GM19025 (cell line): ENCODE results near the gene CACNA1A.

ENCODE experiments used
- ATAC-seq: cut with Tn5 transposase; IDR thresholded peaks from one replicate; pipeline ENCODE4 v1.9.1; 2021; ENCODE audit warnings: mild to moderate bottlenecking, low read depth, moderate library complexity; ENCODE audit not compliant: unreplicated experiment

Gene CACNA1A

DNA sequence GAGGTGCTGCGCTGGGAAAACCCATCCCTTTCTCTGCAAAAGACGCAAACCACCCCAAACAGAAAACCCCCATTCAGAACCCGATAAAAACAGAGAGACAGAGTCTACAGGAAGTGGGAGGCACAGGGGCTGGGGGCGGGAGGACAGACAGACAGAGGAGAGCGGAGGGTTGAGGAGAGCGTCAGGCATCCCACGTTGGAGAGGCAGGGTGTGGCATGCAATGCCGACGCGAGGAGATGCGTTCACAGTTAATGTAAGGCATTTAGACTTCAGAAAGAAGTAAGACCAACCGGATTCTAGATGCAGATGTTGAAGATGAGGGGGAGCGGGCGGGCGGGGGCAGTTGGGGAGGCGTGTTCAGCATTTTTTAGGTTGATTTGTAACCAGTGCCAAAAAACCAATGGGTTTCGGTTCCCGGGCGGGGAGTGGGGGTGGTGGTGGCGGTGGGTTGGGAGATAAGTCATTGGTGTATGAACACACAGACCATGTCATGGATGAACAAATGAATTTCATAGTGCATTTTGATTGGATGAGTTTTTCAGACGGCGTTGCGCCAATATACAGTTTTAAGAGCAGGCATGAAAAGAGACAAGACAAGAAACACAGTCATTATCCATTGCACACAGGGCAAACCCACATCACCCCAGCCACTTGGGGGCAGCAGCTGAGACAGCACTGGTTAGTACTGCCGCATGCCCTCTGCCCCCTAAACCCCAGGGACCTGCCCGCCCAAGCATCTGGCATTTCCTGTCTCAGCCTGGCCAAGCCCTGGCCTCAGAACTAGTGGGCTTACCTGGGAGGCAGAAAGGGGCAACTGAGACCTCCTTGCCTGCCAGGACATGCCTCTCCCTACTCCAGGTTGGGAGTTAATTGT is 264.8 kb downstream of the CACNA1A start:
- no peak for ATAC-seq

DNA sequence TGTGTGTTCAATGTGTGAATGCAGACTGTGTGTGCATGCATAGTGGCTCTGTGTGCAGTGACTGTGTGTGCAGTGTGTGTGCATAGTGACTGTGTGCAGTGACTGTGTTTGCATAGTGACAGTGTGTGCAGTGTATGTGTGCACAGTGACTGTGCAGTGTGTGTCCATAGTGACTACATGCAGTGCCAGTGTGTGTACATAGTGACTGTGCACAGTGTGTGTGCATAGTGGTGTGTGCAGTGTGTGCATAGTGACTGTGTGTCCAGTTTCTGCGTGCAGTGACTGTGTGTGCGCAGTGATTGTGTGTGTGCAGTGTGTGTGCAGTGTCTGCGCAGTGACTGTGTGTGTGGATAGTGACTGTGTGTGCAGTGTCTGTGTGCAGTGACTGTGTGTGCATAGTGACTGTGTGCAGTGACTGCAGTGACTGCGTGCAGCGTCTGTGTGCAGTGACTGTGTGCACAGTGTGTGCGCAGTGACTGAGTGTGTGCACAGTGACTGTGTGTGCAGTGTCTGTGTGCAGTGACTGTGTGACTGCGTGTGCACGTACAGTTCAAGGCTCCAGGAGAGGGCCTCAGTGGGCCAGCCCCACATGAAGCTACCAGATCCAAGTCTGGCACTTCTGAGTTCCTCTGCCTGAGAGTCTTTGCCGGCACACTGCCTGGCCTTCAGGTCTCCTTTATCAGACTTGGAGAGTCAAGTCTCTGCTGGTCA is 265.8 kb downstream of the CACNA1A start:
- no peak for ATAC-seq

DNA sequence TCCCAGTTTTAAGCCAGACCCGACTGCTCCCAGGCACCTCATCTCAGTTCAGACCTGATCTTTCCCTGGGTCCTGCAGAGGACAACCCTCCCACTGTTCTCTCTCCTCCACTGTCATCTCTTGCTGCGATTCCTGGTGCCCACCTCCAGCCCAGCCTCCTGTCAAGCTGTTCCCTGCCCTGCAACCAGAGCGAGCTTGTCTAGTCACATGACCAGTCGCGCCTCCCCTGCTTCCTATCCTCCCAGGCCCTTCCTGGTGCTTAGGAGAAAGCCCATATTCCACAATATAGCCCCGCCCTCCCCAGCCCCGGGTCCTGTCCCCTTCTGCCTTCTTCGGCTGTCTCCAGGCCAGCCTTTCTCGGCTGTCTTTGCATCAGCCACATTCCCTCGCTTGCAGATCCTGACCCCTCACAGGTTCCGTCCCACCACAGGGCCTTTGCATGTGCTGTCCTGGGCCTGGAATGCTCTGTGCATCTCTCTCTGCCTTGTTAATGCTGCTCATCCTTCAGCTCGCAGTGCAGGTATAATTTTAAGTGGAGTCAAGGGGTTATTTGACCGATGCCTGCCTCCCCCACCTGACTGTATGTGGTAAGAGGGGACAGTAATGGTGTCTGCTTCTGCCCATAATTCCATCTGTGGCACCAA is 267.3 kb downstream of the CACNA1A start:
- ATAC-seq, result no peak

DNA sequence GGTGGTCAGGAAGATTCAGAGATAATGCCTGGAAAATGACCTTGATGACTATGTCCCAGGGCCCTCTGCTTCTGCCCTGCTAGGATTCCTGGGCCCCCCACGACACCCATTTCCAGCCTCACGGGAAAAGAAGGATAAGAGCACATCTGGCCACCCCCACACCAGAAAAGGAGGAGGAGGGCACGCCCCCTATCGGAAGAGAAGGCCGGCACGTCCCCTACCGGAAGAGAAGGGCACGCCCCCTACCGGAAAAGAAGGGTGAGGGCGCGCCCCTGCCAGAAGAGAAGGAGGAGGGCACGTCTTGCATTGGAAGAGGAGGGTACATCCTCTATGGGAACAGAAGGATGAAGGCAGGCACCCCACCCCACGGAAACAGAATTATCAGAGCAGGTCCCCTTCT is 271.8 kb downstream of the CACNA1A start:
- no peak for ATAC-seq

DNA sequence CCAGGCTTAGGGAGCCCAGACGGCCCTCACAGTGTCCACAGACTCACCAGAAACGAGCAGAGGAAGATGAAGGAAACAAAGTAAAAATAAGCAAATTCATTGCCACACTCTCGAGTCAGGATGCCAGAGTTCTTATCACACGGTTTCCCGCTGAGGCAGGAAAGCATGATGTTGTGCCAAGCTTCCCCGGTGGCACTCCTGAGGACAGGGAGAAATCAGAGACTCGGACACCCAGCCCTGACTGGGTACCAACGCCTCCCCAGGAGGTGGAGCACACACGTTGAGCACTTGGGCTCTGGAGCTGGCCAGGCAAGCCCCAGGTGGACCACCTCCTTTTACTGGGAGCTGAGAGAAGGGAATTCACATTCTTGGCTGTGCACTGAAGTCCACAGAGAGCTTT is 274.6 kb downstream of the CACNA1A start:
- ATAC-seq, result no peak

DNA sequence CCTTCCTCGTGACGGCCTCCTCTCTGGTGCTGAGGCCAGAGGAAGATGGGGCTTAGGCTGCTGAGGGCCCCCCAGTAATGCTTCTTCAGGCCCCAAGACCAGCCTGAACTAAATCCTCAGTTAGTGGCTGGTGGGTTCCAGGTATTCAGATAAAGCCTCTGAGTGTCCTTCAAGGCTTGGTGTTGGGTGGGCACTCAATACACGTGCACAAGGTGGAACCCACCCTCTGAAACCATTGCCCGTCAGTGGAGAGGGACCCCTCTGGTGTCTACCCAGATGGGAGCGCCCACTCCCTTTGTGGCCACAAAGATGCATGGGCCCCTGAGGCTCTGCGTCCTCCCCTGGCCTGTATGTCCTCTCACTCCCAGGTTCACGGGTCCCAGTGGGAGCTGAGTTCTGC is 277.0 kb downstream of the CACNA1A start:
- no peak for ATAC-seq

DNA sequence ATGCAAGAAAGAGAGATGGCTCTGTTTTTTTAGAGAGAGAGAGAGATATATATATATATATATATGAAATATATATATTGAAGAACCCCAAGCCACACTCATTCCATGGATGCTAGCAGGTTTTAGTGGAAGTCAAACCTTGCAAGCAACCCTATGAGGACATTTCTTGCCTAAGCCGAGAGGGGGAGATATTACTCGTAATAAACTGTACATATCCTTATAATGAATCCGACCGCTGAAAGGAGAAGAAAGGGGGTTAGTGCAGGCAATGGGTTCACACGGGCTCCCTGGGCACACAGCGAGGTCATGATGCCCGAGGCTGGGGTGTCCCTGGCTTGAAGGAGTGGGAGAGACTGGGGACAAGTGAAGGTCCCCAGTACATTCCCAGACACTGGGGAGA is 277.7 kb downstream of the CACNA1A start:
- no peak for ATAC-seq

DNA sequence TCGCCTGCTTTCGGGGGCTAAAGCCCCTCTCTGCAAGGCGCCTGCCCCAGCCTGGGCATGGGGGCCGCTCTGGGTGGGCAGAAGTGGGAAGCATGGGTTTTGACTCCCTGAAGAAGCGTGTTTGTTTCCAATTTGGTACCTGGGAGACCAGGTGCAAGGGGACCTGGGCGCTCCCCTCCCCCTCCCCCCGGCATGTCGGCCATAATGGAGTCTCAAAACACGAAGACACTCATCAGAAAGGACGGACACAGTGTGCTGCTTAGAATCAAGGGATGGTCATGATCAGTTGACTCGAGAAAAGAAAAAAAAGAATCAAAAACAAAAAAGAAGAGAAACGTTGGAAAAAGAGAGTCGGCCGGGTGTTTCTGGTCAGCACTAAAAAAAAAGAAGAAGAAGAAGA is 279.3 kb downstream of the CACNA1A start:
- ATAC-seq, result no peak

DNA sequence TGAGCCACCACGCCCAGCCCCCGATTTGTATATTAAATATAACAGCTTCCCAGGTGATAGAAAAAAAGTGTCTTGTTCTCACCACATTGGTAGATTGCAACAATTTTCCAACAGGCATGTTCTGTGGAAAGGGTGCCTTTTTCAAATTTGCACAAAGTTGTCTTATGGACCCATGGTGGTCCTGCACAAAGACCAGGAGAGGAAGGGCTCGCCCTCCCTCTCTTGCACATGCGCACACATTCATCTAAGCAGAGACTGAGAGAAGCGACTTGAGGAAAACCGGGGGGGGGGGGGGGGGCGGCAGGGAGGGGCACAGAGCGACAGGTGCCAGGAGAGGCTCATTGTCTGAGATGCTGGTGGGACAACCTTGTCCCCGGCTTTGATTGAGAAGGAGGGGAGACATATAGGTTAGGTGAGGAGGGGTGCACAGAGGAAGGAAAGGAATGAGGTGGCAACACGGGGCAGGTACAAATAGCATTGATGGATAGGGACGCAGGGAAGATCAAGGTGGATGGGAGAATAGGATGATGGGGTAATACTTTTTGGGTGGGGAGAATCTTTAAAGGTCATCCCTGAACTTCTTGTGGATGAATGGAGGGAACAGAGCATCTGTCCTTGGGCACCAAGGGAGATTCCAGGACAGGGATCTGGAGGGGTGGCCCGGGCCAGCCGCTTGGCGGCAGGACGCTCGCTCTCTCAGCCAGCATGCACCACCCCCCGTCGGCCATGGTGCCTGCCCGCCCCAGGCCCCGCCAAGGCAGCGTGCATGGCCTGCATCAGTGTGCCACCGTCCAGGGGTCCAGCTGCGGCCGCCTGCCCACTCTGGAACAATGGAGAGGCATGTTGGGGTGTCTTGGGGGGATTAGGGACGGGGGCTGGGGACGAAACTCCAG is 280.1 kb downstream of the CACNA1A start:
- no peak for ATAC-seq

DNA sequence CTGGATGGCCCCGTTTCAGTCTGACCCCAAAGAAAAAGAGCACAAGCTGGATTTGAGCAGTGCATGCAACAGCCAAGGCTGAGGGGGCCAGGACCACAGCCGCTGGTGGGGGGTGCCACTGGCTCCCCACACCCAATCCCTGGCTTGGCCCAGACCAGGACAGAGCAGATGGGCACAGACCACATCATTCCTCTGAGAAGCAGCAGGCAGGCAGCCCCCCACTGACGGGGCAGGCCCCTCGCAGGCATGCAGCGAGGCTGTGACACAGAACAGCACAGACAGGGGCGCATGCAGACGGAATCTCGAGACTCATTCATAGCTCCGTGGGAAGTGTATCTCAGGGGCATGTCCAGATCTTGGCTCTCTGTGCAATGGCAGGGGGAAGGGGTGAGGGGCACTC is 281.2 kb downstream of the CACNA1A start:
- no peak for ATAC-seq

DNA sequence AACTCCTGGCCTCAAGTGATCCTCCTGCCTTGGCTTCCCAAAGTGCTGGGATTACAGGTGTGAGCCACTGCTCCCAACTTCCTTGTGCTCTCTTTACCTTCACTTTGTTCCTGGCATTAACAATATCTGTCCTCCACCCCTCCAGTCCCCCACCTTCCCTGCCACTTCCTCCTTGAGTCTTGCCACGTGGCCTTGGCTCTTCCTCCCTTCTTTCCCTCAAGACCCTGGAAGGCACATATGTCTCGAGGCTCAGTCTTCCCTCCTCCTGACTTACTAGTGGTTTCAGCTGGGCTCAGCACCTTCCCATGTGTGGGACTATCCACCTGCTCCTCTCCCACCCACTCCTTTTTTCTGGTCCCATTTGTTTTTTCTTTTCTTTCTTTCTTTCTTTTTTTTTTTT is 285.4 kb downstream of the CACNA1A start:
- ATAC-seq, result no peak

DNA sequence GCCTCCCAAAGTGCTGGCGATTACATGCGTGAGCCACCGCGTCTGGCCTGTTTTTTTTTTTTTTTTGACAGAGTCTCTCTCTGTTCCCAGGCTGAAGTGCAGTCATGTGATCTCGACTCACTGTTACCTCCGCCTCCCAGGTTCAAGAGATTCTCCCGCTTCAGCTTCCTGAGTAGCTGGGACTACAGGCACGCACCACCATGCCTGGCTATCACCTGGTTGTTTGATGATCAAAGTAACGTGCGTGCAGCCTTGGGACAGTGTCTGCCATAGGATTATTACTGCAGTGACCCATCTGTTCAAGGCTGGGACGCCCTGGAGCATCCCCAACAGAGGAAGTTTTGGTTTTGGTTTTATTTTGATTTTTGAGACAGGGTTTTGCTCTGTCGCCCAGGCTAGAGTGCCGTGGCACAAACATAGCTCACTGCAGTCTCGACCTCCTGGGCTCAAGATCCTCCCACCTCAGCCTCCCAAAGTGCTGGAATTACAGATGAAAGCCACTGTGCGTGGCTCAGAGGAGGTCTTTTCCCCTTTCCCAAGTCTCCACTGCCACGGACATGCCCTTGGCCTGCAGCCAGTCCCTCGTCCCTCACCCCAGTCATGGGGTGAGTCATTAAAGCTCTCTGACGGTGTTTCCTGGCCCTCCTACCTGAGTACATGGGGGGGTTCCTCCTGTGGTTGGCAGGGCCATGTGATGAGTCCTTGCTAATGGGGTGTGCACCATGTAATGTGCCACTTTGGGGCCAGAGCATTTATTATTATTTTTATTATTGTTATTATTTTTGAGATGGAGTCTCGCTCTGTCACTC is 290.5 kb downstream of the CACNA1A start:
- no peak for ATAC-seq

DNA sequence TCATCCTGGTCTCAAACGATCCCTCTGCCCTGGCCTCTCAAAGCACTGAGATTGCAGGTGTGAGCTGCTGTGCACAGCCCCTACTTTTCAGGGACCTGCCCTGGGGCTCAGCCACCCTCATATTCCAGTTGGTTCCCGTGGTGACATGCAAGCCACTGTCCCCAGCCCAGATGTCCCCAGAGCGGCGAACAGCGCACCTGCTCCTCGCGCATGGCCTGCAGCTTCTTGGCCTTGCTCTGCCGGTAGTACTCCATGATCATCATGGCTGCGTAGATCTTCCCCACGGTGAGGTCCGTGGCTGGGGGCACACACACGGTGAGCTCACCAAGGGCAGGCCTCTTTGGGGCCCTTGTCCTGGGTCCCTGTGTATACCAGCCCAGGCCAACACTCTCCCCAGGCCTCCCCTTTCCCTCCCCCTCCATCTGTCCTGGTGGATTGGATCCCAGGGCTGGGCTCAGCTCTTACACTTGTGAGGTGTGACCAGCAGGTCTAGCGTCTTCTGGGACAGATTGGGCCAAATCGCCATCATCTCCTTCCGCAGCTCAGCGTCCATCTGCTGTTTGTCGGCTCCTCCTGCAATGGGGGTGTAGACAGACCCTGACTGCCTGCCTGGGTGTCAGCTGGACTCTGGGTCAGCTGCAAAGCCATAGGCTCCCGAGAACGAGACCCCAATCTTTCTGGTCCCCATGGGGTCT is 292.1 kb downstream of the CACNA1A start:
- no peak for ATAC-seq

DNA sequence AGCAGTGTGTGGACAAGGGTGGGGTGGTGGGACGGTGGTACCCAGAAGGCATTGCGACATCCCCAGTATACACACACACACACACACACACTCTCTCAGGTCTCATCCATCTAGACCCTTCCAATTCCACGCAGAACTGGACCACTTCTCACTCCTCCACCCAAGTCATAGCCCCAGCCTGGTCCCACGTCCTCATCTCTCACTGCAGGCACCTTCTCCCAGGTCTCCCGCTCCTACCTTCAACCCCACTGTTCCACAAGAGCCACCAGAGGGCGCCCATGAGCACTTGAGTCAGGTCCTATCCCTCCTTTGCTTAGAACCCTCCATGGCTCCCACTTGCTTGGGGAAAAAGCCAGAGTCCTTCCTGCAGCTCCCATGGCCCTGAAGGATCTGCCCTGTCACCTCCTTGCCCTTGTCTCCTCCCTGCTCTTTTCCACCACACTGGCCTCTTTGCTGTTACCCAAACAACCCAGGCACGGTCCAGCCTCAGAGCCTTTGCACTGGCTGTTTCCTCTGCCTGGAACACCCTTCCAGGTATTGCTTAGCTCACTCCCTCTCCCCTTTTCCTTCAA is 293.4 kb downstream of the CACNA1A start:
- no peak for ATAC-seq

DNA sequence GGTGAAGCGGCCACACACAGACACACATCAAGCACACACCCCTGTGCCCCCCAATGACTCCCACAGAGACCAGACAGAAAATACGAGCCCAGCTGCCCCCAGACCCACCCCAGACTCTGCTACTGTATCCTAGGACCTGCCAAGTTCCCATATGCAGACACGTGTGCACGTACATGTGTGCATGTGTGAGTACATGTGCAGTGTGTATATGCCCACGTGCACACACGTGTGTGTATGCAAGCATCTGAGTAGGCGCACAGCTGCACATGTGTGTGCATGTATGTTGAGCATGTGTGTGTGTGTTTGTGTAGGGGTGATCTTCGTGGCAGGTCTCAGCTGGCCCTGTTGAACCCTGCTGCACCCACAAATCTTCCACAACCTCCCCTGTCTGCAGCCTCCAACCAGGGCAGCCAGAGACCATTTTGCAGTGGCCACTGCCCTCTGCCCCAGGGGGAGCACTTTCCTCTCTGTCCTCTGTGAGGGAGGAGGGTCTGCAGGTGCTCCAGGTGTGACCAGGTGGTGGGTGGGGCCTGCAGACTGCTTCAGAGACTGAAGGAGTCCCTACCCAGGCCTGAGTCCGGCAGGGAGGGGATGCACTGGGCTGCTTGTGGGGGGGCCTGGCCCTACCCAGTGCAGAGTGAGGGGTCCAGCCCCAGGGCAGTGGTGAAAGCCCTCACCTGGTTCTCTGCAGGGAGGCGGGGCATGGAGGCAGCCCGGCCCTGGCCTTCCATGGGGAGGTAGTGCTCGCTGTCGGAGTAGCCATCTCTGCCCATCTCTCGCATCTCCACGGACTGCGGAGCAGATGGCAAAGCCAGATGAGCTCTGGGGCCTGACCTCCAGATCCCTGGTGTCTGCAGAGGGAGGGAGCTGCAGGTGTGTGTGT is 294.6 kb downstream of the CACNA1A start:
- ATAC-seq, result no peak

DNA sequence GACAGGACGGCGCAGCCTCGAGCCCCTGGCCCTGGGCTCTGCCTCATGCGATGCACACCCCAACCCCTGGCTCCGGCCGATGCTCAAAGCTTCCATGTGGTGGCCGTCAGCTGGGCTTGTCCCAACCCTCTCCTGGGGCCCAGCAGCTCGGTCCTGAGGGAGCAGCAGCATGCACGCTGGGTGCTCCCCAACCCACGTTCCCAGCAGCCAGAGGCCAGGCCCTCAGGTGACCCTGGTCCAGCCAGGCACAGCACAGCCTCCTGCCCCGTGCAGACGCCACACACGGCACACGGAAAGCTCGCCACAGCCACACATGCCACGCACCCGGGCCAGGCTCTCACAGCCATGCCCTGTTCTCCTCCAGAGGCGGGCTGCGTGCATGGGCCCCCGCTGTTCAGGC is 295.3 kb downstream of the CACNA1A start:
- ATAC-seq, result no peak

DNA sequence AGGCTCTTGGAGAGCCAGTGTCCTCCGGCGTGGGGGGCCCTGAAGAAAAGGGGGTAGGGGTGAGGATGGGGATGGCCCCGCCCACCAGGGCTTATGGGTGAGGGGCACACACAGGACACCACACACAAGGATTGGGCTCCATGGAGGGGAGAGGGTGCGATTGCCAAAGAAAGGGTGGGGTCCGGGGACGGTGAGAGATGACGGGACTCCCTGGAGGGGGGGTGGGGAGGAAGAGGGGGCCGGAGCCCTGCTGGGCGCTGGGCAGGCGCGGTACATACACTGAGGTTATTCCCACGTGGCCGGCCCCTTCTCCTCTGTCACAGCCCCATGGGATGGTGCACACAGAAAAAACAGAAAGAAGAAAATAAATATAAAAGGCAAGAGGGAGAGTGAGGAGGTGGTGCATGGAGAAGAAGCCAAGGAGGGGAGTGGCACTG is 295.9 kb downstream of the CACNA1A start:
- no peak for ATAC-seq
